ENCODE measurements around the gene EPM2AIP1.

GRCh38 chr3:36992806-36993325 is at the start of gene EPM2AIP1:
- TF ChIP-seq YY1 (IDR thresholded peaks at IDR 0.05; ENCODE audit: extremely low read depth, insufficient replicate concordance, low read depth, low read length) (peak; percentile 74), POLR2A (IDR thresholded peaks at IDR 0.05; ENCODE audit: borderline replicate concordance, extremely low read depth, insufficient read depth, insufficient read length) (no peak), ZBTB33 (IDR thresholded peaks at IDR 0.05; ENCODE audit: extremely low read depth, insufficient replicate concordance, low read length) (no peak), ELF1 (IDR thresholded peaks at IDR 0.05; ENCODE audit: borderline replicate concordance, low read depth) (no peak), EZH2 (IDR thresholded peaks at IDR 0.05) (no peak)
